ENCODE results near the gene GRID1.

DNA sequence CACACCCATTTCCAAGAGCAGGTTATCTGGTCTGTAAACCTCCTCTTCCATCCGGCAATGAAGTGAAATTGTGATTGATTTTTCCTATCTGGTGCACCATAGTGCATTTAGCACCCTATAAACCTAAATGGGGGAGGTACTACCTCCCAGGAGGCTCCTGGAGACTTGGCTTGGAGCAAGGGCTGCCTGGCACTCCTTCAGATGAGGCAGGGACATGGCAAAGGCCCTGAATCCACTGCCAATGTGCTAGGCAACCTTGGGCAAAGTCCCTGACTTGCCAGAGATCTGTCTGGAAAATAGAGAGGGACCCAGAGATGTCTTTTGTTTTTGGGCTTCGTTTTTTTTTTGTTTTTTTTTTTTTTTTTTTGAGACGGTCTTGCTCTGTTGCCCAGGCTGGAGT lies 6.7 kb upstream of the GRID1 start:
- TF ChIP-seq CTCF (conservative IDR thresholded peaks at IDR 0.05) (no peak), EZH2 (IDR thresholded peaks at IDR 0.05; ENCODE audit: low read depth) (no peak)
